ENCODE data around the gene ATP11A.

- no peak for TF ChIP-seq CTCF (IDR thresholded peaks at IDR 0.05)
- TF ChIP-seq POLR2A (IDR thresholded peaks at IDR 0.05): no peak
Measured at GRCh38 chr13:112695121-112695520, 5.3 kb downstream of the ATP11A start.
